ENCODE data around the gene LIX1.
"Not testable (repeated sequence)": the region's sequence is repeated elsewhere in the genome, so short reads cannot be mapped to it uniquely, and the experiment has no call there.

The LIX1 gene

DNA sequence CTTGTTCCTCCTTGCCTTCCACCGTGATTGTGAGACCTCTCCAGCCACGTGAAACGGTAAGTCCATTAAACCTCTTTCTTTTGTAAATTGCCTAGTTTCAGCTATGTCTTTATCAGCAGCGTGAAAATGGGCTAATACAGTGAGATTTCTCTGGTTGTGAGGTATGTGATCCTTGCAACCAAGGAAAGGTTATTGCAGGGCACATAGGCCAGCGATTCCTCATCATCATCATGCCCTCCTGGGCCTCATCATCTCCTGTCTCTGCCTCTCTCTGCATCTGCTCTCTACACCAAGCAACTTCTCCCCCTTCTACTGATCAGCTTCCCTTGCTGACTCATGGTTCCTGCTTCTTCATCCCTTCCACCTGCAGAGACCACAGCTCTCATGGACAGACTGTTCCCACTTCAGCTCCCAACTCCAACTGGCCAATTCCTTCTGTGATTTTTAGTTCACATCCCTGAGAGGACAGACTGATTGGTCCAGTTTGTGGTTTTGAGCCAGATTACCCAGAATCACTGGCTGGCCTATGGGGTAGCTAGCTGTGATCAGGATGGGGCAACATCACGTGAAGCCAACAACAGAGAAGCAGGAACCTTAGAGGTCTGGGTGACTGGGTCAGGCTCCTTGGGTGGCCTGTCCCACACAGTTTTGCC, 53.1 kb downstream of the LIX1 start:
- H3K27ac ChIP-seq = no peak overlapping the region
- no peak for DNase-seq (ENCODE audit: low spot score)
- ChIA-PET CTCF (no interaction called here), POLR2A (ENCODE audit: low non-redundant PET) (no interaction called here)
- TF ChIP-seq, protein P1, sequence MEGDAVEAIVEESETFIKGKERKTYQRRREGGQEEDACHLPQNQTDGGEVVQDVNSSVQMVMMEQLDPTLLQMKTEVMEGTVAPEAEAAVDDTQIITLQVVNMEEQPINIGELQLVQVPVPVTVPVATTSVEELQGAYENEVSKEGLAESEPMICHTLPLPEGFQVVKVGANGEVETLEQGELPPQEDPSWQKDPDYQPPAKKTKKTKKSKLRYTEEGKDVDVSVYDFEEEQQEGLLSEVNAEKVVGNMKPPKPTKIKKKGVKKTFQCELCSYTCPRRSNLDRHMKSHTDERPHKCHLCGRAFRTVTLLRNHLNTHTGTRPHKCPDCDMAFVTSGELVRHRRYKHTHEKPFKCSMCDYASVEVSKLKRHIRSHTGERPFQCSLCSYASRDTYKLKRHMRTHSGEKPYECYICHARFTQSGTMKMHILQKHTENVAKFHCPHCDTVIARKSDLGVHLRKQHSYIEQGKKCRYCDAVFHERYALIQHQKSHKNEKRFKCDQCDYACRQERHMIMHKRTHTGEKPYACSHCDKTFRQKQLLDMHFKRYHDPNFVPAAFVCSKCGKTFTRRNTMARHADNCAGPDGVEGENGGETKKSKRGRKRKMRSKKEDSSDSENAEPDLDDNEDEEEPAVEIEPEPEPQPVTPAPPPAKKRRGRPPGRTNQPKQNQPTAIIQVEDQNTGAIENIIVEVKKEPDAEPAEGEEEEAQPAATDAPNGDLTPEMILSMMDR (conservative IDR thresholded peaks at IDR 0.05; ENCODE audit: low read depth) = no peak

DNA sequence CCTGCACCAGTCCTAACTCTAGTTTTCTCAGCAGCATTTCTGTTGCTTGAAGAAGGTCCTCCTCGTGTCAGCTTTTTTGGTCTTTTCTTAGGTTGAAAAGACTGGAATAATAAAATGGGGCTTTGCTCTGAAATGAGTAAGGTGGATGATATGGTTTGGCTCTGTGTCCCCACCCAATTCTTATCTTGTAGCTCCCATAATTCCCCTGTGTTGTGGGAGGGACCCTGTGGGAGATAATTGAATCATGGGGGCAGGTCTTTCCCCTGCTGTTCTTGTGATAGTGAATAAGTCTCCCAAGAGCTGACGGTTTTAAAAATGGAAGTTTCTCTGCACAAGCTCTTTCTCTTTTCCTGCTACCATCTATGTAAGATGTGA, 53.6 kb downstream of the LIX1 start:
- POLR2A ChIA-PET (ENCODE audit: low non-redundant PET) = no interaction called here
- DNase-seq (ENCODE audit: low spot score) = no peak
- no peak overlapping the region for H3K27ac ChIP-seq
- TF ChIP-seq, protein P1 (conservative IDR thresholded peaks at IDR 0.05; ENCODE audit: low read depth) = no peak
- CTCF ChIA-PET = no interaction called here

DNA sequence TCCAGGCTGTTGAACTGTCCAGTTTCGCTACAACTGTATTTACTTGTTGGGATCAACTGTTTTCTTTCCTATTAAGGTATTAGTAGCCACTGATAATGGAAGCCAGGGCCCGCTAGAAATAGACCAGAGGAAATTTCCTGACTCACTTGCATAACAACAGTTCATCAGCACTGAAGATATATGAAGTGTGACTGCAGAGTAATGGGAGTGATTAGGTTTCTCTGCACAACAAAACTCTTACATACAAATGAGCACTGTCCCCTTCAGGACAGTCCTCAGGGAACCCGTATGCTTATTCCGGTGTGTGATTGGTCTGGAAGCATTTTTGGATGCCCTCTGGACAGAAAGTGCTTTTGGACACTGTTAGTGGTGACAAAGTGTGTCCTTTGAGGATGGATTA, 55.3 kb downstream of the LIX1 start:
- POLR2A ChIA-PET (ENCODE audit: low non-redundant PET) = no interaction called here
- DNase-seq (ENCODE audit: low spot score) = no peak
- CTCF ChIA-PET = no interaction called here
- TF ChIP-seq, protein P1 (conservative IDR thresholded peaks at IDR 0.05; ENCODE audit: low read depth) = no peak
- no peak overlapping the region for H3K27ac ChIP-seq

DNA sequence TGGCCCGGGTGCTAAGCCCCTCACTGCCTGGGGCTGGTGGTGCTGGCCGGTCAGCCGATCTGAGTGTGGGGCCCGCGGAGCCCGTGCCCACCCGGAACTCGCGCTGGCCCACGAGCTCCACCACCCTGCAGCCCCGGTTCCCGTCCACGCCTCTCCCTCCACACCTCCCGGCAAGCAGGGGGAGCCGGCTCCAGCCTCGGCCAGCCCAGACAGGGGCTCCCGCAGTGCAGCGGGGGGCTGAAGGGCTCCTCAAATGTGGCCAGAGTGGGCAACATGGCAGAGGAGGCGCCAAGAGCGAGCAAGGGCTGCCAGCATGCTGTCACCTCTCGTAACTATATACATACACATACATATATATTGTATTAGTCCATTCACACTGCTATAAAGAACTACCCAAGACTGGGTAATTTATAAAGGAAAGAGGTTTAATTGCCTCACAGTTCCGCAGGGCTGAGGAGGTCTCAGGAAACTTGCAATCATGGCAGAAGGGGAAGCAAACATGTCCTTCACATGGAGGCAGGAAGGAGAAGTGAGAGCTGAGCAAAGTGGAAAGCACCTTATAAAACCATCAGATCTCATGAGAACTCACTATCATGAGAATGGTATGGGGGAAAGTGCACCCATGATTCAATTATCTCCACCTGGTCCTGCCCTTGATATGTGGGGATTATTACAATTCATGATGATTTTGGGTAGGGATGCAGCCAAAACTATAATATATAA, 56.8 kb downstream of the LIX1 start:
- no peak overlapping the region for H3K27ac ChIP-seq
- ChIA-PET CTCF (no interaction called here), POLR2A (ENCODE audit: low non-redundant PET) (no interaction called here)
- no peak for DNase-seq (ENCODE audit: low spot score)
- TF ChIP-seq, protein P1 (conservative IDR thresholded peaks at IDR 0.05; ENCODE audit: low read depth) = no peak

DNA sequence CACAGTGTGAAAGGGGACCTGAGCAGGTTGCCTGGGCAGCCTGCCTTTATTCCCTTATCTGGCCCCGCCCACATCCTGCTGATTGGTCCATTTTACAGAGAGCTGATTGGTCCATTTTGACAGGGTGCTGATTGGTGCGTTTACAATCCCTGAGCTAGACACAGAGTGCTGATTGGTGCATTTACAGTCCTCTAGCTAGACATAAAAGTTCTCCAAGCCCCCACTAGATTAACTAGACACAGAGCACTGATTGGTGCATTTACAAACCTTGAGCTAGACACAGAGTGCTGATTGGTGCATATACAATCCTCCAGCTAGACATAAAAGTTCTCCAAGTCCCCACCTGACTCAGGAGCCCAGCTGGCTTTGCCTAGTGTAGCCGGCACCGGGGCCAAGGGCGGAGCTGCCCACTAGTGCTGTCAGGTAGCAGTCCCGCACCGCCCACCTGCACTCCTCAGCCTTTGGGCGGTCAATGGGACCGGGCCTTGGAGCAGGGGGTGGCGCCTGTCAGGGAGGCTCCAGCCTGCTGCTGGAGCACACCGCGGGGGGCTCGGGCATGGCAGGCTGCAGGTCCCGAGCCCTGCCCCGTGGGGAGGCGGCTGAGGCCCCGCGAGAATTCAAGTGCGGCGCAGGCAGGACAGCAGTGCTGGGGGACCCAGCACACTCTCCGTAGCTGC, 57.5 kb downstream of the LIX1 start:
- DNase-seq (ENCODE audit: low spot score); POLR2A ChIA-PET (ENCODE audit: low non-redundant PET); H3K27ac ChIP-seq; CTCF ChIA-PET: not testable (repeated sequence)

DNA sequence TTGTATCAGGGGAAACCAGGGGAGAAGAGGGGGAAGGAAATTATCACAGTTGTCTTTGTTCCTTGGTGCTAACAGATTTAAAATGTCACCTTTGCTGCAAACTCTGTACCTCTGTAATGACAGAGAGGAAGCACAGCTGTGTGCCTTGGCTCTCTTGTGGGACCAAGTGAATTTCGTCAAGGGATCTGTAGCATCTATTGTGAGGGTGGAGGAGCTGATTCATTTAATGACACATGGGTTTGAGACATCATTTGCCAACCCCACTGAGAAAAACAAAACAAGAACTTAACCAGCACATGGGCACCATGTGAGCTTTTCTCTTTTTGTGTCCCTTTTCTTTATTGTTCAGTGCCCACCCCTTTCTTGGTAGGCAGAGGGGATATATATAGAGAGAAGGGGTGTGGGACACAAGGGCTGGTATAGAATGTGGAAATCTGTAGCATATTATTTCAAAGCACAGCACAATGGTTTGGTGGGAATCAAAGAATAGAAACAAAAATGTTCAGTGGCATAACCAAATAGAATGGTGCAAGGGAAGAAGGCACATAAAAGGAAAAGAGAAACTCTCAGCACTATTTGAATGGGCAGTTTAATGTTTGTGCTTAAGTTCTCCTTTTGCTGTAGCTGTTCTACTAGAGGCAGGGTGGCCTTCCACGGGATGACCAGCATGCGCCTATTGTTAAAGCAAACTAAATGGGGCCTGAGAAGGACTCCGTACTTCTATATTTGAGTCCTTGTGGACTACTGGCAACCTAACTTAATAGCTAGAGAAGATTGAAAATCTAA, 63.3 kb downstream of the LIX1 start:
- TF ChIP-seq, protein P1 (conservative IDR thresholded peaks at IDR 0.05; ENCODE audit: low read depth) = no peak
- no peak for DNase-seq (ENCODE audit: low spot score)
- H3K27ac ChIP-seq = no peak overlapping the region
- CTCF ChIA-PET = no interaction called here
- POLR2A ChIA-PET (ENCODE audit: low non-redundant PET) = no interaction called here
